Liver (tissue), 9 donors: ENCODE results near the gene HOXA5. TPM values are rescaled to one million over a fixed set of nuclear protein-coding genes. Genes with fewer than 3 reads are reported as not detected.

Source experiments
- DNase-seq: peaks from one replicate; pipeline ENCODE4 v3.0.0-alpha.2; 2017; ENCODE audit warnings: low spot score
- H3K27ac ChIP-seq, 2 donors: one replicate each; pipeline ENCODE4 v1.7.0; 2013; ENCODE audit warnings: inconsistent platforms in 2 of 2, low read length in 2 of 2, control low read depth in 1 of 2, low read depth in 1 of 2, mild to moderate bottlenecking in 1 of 2
- H3K27me3 ChIP-seq, 4 donors: one replicate each; pipeline versions ENCODE4 v1.6.1 to v1.7.0; 2013; ENCODE audit warnings: low read length in 3 of 4, inconsistent platforms in 1 of 4, mild to moderate bottlenecking in 1 of 4, moderate library complexity in 1 of 4; ENCODE audit not compliant: control insufficient read depth in 4 of 4, insufficient read depth in 4 of 4
- H3K36me3 ChIP-seq, 4 donors: one replicate each; pipeline versions ENCODE4 v1.6.1 to v1.7.0; 2013; ENCODE audit warnings: low read length in 3 of 4, mild to moderate bottlenecking in 3 of 4, low read depth in 1 of 4, moderate library complexity in 1 of 4; ENCODE audit not compliant: control insufficient read depth in 4 of 4, insufficient read depth in 3 of 4
- H3K4me1 ChIP-seq, 4 donors: one replicate each; pipeline versions ENCODE4 v1.6.1 to v1.7.0; 2013; ENCODE audit warnings: low read length in 3 of 4, mild to moderate bottlenecking in 3 of 4, moderate library complexity in 1 of 4; ENCODE audit not compliant: control insufficient read depth in 4 of 4, insufficient read depth in 4 of 4
- H3K4me3 ChIP-seq, 3 donors: one replicate each; pipeline versions ENCODE4 v1.6.1 to v1.7.0; 2013; ENCODE audit warnings: low read length in 3 of 3, control low read depth in 1 of 3, low read depth in 1 of 3, mild to moderate bottlenecking in 1 of 3
- H3K9ac ChIP-seq, 2 donors: one replicate each; pipeline ENCODE4 v1.7.0; 2013; ENCODE audit warnings: low read length in 2 of 2, mild to moderate bottlenecking in 2 of 2, moderate library complexity in 2 of 2, control low read depth in 1 of 2, low read depth in 1 of 2
- H3K9me3 ChIP-seq, 4 donors: one replicate each; pipeline versions ENCODE4 v1.6.1 to v1.7.0; 2013; ENCODE audit warnings: low read length in 3 of 4; ENCODE audit not compliant: control insufficient read depth in 4 of 4
- ATF3 ChIP-seq: IDR thresholded peaks from 2 replicates; pipeline ENCODE4 v1.6.1; 2016; ENCODE audit warnings: antibody characterized with exemption
- CTCF ChIP-seq: fragments of 150-350 bp; IDR thresholded peaks from 2 replicates; pipeline ENCODE4 v1.5.1; 2017; ENCODE audit warnings: improper control_type of control experiment, low read depth, low read length; ENCODE audit not compliant: missing input control
- EGR1 ChIP-seq, 2 donors: IDR thresholded peaks; 2 replicates each; pipeline ENCODE4 v1.6.1; 2016 to 2018; ENCODE audit warnings: antibody characterized with exemption in 2 of 2, low read depth in 2 of 2
- FOXA1 ChIP-seq: IDR thresholded peaks from 2 replicates; pipeline ENCODE4 v1.6.1; 2016; ENCODE audit warnings: antibody characterized with exemption
- FOXA2 ChIP-seq: IDR thresholded peaks from 2 replicates; pipeline ENCODE4 v1.6.1; 2016; ENCODE audit warnings: antibody characterized with exemption
- GABPA ChIP-seq, 2 donors: IDR thresholded peaks in 1 of 2; conservative IDR thresholded peaks in 1 of 2; 2 replicates each; pipeline ENCODE4 v1.6.1; 2016; ENCODE audit warnings: antibody characterized with exemption in 2 of 2, mild to moderate bottlenecking in 1 of 2, moderate library complexity in 1 of 2
- HNF4A ChIP-seq, 2 donors: conservative IDR thresholded peaks; 2 replicates each; pipeline ENCODE4 v1.6.1; 2016; ENCODE audit warnings: antibody characterized with exemption in 2 of 2, mild to moderate bottlenecking in 2 of 2
- HNF4G ChIP-seq: IDR thresholded peaks from 2 replicates; pipeline ENCODE4 v1.6.1; 2016; ENCODE audit warnings: antibody characterized with exemption
- JUND ChIP-seq, 2 donors: IDR thresholded peaks; 2 replicates each; pipeline ENCODE4 v1.6.1; 2016; ENCODE audit warnings: antibody characterized with exemption in 2 of 2
- NR2F2 ChIP-seq: IDR thresholded peaks from 2 replicates; pipeline ENCODE4 v1.6.1; 2016; ENCODE audit warnings: antibody characterized with exemption
- RAD21 ChIP-seq, 2 donors: IDR thresholded peaks; 2 replicates each; pipeline ENCODE4 v1.6.1; 2016; ENCODE audit warnings: antibody characterized with exemption in 2 of 2, mild to moderate bottlenecking in 2 of 2
- RXRA ChIP-seq, 2 donors: IDR thresholded peaks; 2 replicates each; pipeline ENCODE4 v1.6.1; 2017 to 2018; ENCODE audit warnings: antibody characterized with exemption in 2 of 2, mild to moderate bottlenecking in 1 of 2
- SP1 ChIP-seq: IDR thresholded peaks from 2 replicates; pipeline ENCODE4 v1.6.1; 2018; ENCODE audit warnings: antibody characterized with exemption, mild to moderate bottlenecking
- TAF1 ChIP-seq: conservative IDR thresholded peaks from 2 replicates; pipeline ENCODE4 v1.6.1; 2016; ENCODE audit warnings: antibody characterized with exemption, mild to moderate bottlenecking
- WGBS: extraction: QIAGEN DNeasy Blood & Tissue Kit; methylation state at CpG from one replicate; pipeline ENCODE4 v1.1.7; 2013; 5-methylcytosine and 5-hydroxymethylcytosine counted together
- polyA plus RNA-seq, 2 donors: library from polyadenylated mRNA; stranded (reverse) in 1 of 2; unstranded in 1 of 2; fragments of 200-250 nt in 1 of 2; fragments of >200 nt in 1 of 2; fragmentation: Nextera tagmentation in 1 of 2; extraction: Ambion mirVana in 1 of 2; gene quantifications; one replicate each; pipeline versions ENCODE4 v1.2.1 to v1.2.3, GENCODE V29; 2013 to 2015
- total RNA-seq, 2 donors: library from RNA; depleted of rRNA; stranded (reverse); fragments of >200 nt; gene quantifications; one replicate each; pipeline ENCODE4 v1.2.3, GENCODE V29; 2014
- TF ChIP-seq, protein P1 (sequence below): IDR thresholded peaks from 2 replicates; pipeline ENCODE4 v1.6.1; 2016; ENCODE audit warnings: antibody characterized with exemption
- TF ChIP-seq, protein P2 (sequence below): IDR thresholded peaks from 2 replicates; pipeline ENCODE4 v1.6.1; 2016; ENCODE audit warnings: antibody characterized with exemption, mild to moderate bottlenecking
- donor health status: healthy.
- donor health status: healthy.
- donor health status: healthy.
- donor health status: healthy.
- donor health status: healthy.

HOXA5 gene
- total and polyA plus RNA-seq, 4 donors = 0.40 to 2.1 (median 0.66) TPM

- Histone ChIP-seq H3K27me3 (peaks cover 9 to 44% (median 39%) of the 10 kb centered on the region in 4 donors), H3K9ac (no peak overlapping the region), H3K4me1 (peaks cover 13 to 37% (median 24%) of the 10 kb centered on the region in 4 donors), H3K27ac (no peak overlapping the region), H3K9me3 (peaks cover 0 to 10% (median 0%) of the 10 kb centered on the region in 4 donors), H3K36me3 (no peaks in the 10 kb centered on the region), H3K4me3 (no peak overlapping the region)
- WGBS = 5% methylated on average over 46 of the region's 46 CpGs
- no peak for TF ChIP-seq SP1
- no peak for TF ChIP-seq RAD21 (IDR thresholded peaks at IDR 0.05)
- no peak for TF ChIP-seq TAF1
- TF ChIP-seq NR2F2 = no peak
- no peak for TF ChIP-seq GABPA (IDR thresholded peaks at IDR 0.05 in 1 of 2, conservative IDR thresholded peaks at IDR 0.05 in 1 of 2)
- TF ChIP-seq FOXA1 = no peak
- TF ChIP-seq HNF4A (conservative IDR thresholded peaks at IDR 0.05) = no peak
- no peak for TF ChIP-seq FOXA2
- TF ChIP-seq RXRA (IDR thresholded peaks at IDR 0.05) = no peak
- no peak for TF ChIP-seq ATF3
- TF ChIP-seq, protein P1, sequence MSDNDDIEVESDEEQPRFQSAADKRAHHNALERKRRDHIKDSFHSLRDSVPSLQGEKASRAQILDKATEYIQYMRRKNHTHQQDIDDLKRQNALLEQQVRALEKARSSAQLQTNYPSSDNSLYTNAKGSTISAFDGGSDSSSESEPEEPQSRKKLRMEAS = no peak
- no peak for TF ChIP-seq HNF4G
- TF ChIP-seq JUND (IDR thresholded peaks at IDR 0.05) = no peak
- no peak for TF ChIP-seq CTCF
- TF ChIP-seq, protein P2, sequence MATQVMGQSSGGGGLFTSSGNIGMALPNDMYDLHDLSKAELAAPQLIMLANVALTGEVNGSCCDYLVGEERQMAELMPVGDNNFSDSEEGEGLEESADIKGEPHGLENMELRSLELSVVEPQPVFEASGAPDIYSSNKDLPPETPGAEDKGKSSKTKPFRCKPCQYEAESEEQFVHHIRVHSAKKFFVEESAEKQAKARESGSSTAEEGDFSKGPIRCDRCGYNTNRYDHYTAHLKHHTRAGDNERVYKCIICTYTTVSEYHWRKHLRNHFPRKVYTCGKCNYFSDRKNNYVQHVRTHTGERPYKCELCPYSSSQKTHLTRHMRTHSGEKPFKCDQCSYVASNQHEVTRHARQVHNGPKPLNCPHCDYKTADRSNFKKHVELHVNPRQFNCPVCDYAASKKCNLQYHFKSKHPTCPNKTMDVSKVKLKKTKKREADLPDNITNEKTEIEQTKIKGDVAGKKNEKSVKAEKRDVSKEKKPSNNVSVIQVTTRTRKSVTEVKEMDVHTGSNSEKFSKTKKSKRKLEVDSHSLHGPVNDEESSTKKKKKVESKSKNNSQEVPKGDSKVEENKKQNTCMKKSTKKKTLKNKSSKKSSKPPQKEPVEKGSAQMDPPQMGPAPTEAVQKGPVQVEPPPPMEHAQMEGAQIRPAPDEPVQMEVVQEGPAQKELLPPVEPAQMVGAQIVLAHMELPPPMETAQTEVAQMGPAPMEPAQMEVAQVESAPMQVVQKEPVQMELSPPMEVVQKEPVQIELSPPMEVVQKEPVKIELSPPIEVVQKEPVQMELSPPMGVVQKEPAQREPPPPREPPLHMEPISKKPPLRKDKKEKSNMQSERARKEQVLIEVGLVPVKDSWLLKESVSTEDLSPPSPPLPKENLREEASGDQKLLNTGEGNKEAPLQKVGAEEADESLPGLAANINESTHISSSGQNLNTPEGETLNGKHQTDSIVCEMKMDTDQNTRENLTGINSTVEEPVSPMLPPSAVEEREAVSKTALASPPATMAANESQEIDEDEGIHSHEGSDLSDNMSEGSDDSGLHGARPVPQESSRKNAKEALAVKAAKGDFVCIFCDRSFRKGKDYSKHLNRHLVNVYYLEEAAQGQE = no peak
- no peak for TF ChIP-seq EGR1 (IDR thresholded peaks at IDR 0.05; ENCODE audit: low read depth in 2 of 2)
- DNase-seq = no peak
These were observed 44.2 kb upstream of the HOXA5 start for GRCh38 chr7:27187475-27188385.
